ENCODE measurements around the gene CCDC171.

CCDC171 gene

DNA sequence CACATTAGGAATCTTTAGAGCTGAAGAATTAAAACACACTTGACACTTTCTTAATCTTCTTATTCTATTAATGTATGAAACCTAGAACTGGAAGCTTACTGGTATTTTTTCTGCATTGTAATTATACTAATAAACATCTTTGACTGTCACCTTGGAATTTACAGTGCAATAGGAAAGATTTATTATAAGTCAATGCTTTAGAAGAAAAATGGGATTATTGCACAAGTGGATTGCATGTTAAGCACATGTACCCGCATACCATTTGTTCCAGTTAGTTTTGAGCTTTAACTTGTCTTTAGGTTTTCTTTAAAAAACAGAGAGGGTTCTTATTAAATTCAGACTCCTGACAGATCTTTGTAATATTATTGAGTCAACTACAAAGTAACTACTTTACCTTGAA is 278.5 kb downstream of the CCDC171 start:
- H3K36me3 ChIP-seq (ENCODE audit: control insufficient read depth in 2 of 2, insufficient read depth in 1 of 2, low read length in 2 of 2): no peaks in the 10 kb centered on the region
- H3K4me3 ChIP-seq (ENCODE audit: low read depth, low read length): no peak overlapping the region
- H3K27ac ChIP-seq (ENCODE audit: extremely low read depth, low read depth, low read length): no peak overlapping the region
- ChIA-PET CTCF (no interaction called here), POLR2A (no interaction called here)
- no peaks in the 10 kb centered on the region for H3K4me1 ChIP-seq (ENCODE audit: control insufficient read depth, insufficient read depth, low read length)
- no peaks in the 10 kb centered on the region for H3K9me3 ChIP-seq (ENCODE audit: control insufficient read depth, insufficient read depth, low read depth, low read length)
- no peak for TF ChIP-seq ZNF792 (tag by site-specific recombination; IDR thresholded peaks at IDR 0.05)
- no peak for TF ChIP-seq ZBTB21 (tag by site-specific recombination; IDR thresholded peaks at IDR 0.05)
- TF ChIP-seq, protein P1, sequence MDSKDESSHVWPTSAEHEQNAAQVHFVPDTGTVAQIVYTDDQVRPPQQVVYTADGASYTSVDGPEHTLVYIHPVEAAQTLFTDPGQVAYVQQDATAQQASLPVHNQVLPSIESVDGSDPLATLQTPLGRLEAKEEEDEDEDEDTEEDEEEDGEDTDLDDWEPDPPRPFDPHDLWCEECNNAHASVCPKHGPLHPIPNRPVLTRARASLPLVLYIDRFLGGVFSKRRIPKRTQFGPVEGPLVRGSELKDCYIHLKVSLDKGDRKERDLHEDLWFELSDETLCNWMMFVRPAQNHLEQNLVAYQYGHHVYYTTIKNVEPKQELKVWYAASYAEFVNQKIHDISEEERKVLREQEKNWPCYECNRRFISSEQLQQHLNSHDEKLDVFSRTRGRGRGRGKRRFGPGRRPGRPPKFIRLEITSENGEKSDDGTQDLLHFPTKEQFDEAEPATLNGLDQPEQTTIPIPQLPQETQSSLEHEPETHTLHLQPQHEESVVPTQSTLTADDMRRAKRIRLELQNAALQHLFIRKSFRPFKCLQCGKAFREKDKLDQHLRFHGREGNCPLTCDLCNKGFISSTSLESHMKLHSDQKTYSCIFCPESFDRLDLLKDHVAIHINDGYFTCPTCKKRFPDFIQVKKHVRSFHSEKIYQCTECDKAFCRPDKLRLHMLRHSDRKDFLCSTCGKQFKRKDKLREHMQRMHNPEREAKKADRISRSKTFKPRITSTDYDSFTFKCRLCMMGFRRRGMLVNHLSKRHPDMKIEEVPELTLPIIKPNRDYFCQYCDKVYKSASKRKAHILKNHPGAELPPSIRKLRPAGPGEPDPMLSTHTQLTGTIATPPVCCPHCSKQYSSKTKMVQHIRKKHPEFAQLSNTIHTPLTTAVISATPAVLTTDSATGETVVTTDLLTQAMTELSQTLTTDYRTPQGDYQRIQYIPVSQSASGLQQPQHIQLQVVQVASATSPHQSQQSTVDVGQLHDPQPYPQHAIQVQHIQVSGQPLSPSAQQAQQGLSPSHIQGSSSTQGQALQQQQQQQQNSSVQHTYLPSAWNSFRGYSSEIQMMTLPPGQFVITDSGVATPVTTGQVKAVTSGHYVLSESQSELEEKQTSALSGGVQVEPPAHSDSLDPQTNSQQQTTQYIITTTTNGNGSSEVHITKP (tag by site-specific recombination; IDR thresholded peaks at IDR 0.05): no peak
- TF ChIP-seq ZNF23 (tag by site-specific recombination; IDR thresholded peaks at IDR 0.05; ENCODE audit: borderline replicate concordance): no peak
- TF ChIP-seq ZNF133 (tag by site-specific recombination; IDR thresholded peaks at IDR 0.05): no peak
- TF ChIP-seq ZNF548 (tag by site-specific recombination; IDR thresholded peaks at IDR 0.05): no peak
- no peak for TF ChIP-seq ZNF274 (IDR thresholded peaks at IDR 0.05; ENCODE audit: low read length)
- no peak for TF ChIP-seq ZNF274 (tag by site-specific recombination; IDR thresholded peaks at IDR 0.05; ENCODE audit: borderline replicate concordance)
- TF ChIP-seq ZNF132 (tag by site-specific recombination; IDR thresholded peaks at IDR 0.05; ENCODE audit: borderline replicate concordance): no peak
- TF ChIP-seq, protein P2, sequence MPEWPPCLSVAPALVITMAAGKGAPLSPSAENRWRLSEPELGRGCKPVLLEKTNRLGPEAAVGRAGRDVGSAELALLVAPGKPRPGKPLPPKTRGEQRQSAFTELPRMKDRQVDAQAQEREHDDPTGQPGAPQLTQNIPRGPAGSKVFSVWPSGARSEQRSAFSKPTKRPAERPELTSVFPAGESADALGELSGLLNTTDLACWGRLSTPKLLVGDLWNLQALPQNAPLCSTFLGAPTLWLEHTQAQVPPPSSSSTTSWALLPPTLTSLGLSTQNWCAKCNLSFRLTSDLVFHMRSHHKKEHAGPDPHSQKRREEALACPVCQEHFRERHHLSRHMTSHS (tag by site-specific recombination; IDR thresholded peaks at IDR 0.05): no peak
- TF ChIP-seq, protein P3, sequence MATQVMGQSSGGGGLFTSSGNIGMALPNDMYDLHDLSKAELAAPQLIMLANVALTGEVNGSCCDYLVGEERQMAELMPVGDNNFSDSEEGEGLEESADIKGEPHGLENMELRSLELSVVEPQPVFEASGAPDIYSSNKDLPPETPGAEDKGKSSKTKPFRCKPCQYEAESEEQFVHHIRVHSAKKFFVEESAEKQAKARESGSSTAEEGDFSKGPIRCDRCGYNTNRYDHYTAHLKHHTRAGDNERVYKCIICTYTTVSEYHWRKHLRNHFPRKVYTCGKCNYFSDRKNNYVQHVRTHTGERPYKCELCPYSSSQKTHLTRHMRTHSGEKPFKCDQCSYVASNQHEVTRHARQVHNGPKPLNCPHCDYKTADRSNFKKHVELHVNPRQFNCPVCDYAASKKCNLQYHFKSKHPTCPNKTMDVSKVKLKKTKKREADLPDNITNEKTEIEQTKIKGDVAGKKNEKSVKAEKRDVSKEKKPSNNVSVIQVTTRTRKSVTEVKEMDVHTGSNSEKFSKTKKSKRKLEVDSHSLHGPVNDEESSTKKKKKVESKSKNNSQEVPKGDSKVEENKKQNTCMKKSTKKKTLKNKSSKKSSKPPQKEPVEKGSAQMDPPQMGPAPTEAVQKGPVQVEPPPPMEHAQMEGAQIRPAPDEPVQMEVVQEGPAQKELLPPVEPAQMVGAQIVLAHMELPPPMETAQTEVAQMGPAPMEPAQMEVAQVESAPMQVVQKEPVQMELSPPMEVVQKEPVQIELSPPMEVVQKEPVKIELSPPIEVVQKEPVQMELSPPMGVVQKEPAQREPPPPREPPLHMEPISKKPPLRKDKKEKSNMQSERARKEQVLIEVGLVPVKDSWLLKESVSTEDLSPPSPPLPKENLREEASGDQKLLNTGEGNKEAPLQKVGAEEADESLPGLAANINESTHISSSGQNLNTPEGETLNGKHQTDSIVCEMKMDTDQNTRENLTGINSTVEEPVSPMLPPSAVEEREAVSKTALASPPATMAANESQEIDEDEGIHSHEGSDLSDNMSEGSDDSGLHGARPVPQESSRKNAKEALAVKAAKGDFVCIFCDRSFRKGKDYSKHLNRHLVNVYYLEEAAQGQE (tag by site-specific recombination; IDR thresholded peaks at IDR 0.05): no peak
- TF ChIP-seq ZBTB20 (tag by site-specific recombination; IDR thresholded peaks at IDR 0.05): no peak
- TF ChIP-seq ZNF416 (tag by site-specific recombination; IDR thresholded peaks at IDR 0.05): no peak
- no peak for TF ChIP-seq ZIC2 (tag by site-specific recombination; IDR thresholded peaks at IDR 0.05)
- TF ChIP-seq ZNF404 (tag by site-specific recombination; IDR thresholded peaks at IDR 0.05): no peak

DNA sequence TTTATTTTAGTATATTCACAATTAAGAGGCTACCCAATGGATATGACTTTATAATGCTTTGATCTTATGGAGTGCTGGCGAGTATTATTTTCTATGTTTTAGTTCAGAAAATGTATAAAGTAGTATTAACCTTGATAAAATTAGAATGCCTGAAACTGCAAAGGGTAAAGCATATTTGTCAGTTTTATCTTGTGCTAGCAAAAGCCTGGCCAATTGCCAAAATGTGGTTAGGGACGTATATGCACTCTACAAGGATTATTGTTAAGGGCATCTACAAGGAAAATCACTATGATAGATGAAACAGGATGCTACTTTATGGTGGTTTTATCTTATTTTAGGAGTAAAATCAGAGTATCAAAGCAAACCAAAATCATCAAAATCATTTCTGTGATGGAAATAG is 281.7 kb downstream of the CCDC171 start:
- POLR2A ChIA-PET: no interaction called here
- CTCF ChIA-PET: no interaction called here
- Histone ChIP-seq H3K4me3 (ENCODE audit: low read depth, low read length) (no peak overlapping the region), H3K36me3 (ENCODE audit: control insufficient read depth in 2 of 2, insufficient read depth in 1 of 2, low read length in 2 of 2) (no peaks in the 10 kb centered on the region), H3K27ac (ENCODE audit: extremely low read depth, low read depth, low read length) (no peak overlapping the region), H3K9me3 (ENCODE audit: control insufficient read depth, insufficient read depth, low read depth, low read length) (no peaks in the 10 kb centered on the region), H3K4me1 (ENCODE audit: control insufficient read depth, insufficient read depth, low read length) (no peaks in the 10 kb centered on the region)
- TF ChIP-seq KLF7 (tag by site-specific recombination; IDR thresholded peaks at IDR 0.05; ENCODE audit: borderline replicate concordance) (no peak), ZNF768 (tag by site-specific recombination; IDR thresholded peaks at IDR 0.05) (no peak), YY1 (tag by site-specific recombination; IDR thresholded peaks at IDR 0.05) (no peak), KLF9 (tag by site-specific recombination; IDR thresholded peaks at IDR 0.05; ENCODE audit: low read depth) (no peak), ZNF292 (tag by site-specific recombination; IDR thresholded peaks at IDR 0.05; ENCODE audit: borderline replicate concordance, low read depth) (no peak)
- TF ChIP-seq, protein P4, sequence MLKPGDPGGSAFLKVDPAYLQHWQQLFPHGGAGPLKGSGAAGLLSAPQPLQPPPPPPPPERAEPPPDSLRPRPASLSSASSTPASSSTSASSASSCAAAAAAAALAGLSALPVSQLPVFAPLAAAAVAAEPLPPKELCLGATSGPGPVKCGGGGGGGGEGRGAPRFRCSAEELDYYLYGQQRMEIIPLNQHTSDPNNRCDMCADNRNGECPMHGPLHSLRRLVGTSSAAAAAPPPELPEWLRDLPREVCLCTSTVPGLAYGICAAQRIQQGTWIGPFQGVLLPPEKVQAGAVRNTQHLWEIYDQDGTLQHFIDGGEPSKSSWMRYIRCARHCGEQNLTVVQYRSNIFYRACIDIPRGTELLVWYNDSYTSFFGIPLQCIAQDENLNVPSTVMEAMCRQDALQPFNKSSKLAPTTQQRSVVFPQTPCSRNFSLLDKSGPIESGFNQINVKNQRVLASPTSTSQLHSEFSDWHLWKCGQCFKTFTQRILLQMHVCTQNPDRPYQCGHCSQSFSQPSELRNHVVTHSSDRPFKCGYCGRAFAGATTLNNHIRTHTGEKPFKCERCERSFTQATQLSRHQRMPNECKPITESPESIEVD (tag by site-specific recombination; IDR thresholded peaks at IDR 0.05): no peak
- TF ChIP-seq, protein P5, sequence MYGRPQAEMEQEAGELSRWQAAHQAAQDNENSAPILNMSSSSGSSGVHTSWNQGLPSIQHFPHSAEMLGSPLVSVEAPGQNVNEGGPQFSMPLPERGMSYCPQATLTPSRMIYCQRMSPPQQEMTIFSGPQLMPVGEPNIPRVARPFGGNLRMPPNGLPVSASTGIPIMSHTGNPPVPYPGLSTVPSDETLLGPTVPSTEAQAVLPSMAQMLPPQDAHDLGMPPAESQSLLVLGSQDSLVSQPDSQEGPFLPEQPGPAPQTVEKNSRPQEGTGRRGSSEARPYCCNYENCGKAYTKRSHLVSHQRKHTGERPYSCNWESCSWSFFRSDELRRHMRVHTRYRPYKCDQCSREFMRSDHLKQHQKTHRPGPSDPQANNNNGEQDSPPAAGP (tag by site-specific recombination; IDR thresholded peaks at IDR 0.05): no peak
- TF ChIP-seq, protein P6, sequence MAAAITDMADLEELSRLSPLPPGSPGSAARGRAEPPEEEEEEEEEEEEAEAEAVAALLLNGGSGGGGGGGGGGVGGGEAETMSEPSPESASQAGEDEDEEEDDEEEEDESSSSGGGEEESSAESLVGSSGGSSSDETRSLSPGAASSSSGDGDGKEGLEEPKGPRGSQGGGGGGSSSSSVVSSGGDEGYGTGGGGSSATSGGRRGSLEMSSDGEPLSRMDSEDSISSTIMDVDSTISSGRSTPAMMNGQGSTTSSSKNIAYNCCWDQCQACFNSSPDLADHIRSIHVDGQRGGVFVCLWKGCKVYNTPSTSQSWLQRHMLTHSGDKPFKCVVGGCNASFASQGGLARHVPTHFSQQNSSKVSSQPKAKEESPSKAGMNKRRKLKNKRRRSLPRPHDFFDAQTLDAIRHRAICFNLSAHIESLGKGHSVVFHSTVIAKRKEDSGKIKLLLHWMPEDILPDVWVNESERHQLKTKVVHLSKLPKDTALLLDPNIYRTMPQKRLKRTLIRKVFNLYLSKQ (tag by site-specific recombination; IDR thresholded peaks at IDR 0.05; ENCODE audit: borderline replicate concordance): no peak

Measured in HEK293 (cell line).